Stimulated activated naive CD8-positive, alpha-beta T cell treated with anti-CD3 and anti-CD28 coated beads, Interleukin-15, Interleukin-2, amounts not matched to agents 100 U/mL and 50 U/mL, for 24 hours (primary cell): ENCODE measurements around the gene LPAR5.

Source experiments
- ATAC-seq: fragments of 150-1000 bp; cut with Tn5 transposase; one replicate; pipeline ENCODE4 v1.10.0; 2021
- DNase-seq: peaks from one replicate; pipeline ENCODE4 v3.0.0; 2021

LPAR5 gene

GRCh38 chr12:6638305-6638704, 2.5 kb upstream of the LPAR5 start:
- DNase-seq = no peak
- no peak for ATAC-seq

GRCh38 chr12:6635375-6635855, 344 bp downstream of the LPAR5 start:
- ATAC-seq (peak; percentile 91), DNase-seq (peak; percentile 78)

DNA sequence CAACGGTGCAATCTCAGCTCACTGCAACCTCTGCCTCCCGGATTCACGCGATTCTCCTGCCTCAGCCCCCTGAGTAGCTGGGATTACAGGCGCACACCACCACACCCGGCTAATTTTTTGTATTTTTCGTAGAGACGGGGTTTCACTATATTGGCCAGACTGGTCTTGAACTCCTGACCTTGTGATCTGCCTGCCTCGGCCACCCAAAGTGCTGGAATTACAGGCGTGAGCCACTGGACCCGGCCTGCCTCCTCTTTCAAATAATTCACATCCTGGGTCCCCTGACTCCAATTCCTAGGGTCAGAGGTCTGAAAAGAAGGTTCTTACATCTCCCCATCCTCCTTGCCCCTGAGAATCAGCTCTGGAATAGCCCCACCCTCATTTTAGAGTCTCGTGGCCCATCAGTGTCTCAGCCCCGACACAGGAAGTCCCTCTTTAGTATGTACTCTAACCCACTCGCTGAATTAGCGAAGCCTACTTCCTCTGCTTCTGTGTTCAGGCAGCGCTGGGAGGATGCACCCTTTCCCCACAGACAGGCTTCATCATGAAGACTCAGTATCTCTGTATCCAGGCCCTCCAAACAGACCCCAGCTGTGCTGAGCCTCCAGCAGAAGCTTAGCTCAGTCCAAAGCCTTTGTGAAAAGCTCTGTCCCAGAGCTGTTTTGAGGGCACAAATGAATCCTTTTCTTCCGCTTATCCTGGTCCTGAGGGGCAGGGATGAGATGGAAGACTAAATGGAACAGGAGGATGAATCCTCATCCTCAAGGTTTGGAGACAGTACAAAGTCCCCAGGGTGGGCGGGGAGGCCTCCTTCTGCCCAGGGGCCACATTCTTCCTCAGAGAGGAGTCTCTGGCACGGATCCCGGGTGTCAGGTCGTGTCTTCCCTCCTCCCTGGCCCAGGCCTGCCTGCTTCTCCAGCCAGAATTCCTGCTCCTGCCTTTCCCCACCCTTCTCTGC, 3.5 kb downstream of the LPAR5 start:
- ATAC-seq (peak; percentile 33), DNase-seq (peak; percentile 60)

- ATAC-seq = peak; percentile 8
- peak; percentile 42 for DNase-seq
Measured at GRCh38 chr12:6631549-6631961, 4.2 kb downstream of the LPAR5 start.

- ATAC-seq = no peak
- no peak for DNase-seq
Measured at GRCh38 chr12:6630736-6631135, 5.0 kb downstream of the LPAR5 start.

- ATAC-seq = peak; percentile 41
- DNase-seq = no peak
Measured at GRCh38 chr12:6627616-6628015, 8.1 kb downstream of the LPAR5 start.

- ATAC-seq = no peak
- DNase-seq = no peak
Measured at GRCh38 chr12:6626654-6627283, 9.0 kb downstream of the LPAR5 start.

DNA sequence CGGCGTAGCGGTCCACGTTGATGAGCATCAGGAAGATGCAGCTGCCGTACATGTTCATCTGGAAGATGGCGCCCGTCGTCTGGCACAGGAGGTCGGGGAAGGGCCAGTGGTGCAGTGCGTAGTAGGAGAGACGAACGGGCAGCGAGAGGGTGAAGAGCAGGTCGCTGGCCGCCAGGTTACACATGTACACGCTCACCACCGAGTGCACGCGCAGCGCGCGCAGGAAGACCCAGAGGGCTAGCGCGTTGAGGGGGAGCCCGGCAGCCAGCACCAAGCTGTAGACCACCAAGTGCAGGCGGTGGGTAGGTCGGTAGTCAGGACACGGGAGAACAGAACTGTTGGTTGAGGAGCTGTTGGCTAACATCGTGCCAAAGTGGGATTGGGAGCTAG, 14.9 kb downstream of the LPAR5 start:
- DNase-seq = no peak
- ATAC-seq = no peak

DNA sequence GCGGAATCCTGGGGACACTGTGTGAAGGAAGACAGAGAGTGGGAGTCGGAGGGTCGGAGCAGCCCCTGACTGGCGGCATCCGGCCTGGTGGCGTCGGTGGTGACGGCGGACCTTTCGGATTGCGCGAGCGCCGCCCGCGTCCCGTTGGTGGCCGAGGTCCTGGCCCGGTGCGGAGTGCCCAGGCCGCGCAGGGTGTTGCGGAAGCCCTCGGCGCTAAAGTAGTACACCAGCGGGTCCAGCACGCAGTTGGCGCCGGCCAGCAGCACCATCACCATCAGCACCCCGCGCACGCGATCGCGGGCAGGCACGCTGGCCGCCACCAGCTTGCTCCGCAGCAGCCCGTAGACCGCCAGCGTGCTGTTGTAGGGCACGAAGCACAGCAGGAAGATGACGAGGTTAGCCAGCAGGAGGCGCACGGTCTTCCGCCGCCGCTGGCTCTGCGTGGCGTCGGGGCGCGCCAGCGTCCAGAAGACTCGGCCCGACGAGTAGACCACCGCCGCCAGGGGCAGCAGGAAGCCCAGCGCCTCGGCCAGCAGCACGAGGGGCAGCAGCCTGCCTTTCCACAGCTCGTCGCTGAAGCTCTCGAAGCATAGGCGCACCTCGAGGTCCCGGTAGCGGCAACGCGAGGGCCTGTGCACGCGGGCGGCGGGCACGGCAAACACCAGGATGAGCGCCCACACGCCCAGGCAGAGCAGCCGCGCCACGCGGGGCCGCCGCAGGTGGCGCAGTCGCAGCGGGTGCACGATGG, 15.4 kb downstream of the LPAR5 start:
- DNase-seq (peak; percentile 70), ATAC-seq (peak; percentile 69)

GRCh38 chr12:6618483-6619225, 17.1 kb downstream of the LPAR5 start:
- ATAC-seq (no peak), DNase-seq (no peak)

DNA sequence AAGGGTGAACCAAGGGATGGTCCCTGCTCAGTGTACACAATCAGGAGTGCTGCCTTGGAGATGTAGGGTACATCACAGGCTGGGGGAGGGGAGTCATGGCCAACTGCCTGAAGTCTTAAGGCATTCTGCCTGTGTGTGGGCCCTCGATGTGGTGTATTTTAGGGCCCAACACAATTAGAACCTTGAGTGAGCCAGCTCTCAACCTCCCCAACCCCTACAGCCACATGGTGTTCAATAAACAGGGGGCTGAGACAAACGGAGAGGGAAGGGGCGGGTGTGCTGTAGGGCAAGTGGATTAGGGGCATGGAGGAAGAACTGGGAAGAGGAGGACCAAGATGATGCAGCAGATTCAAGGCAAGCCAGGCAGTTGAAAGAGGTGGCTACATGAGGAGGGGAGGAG, 20.0 kb downstream of the LPAR5 start:
- DNase-seq = no peak
- no peak for ATAC-seq

GRCh38 chr12:6614513-6615172, 21.1 kb downstream of the LPAR5 start:
- ATAC-seq (no peak), DNase-seq (no peak)

- ATAC-seq = peak; percentile 57
- DNase-seq = peak; percentile 41
Measured at GRCh38 chr12:6613776-6614512, 21.8 kb downstream of the LPAR5 start.

GRCh38 chr12:6613015-6613775, 22.6 kb downstream of the LPAR5 start:
- DNase-seq = peak; percentile 30
- no peak for ATAC-seq

DNA sequence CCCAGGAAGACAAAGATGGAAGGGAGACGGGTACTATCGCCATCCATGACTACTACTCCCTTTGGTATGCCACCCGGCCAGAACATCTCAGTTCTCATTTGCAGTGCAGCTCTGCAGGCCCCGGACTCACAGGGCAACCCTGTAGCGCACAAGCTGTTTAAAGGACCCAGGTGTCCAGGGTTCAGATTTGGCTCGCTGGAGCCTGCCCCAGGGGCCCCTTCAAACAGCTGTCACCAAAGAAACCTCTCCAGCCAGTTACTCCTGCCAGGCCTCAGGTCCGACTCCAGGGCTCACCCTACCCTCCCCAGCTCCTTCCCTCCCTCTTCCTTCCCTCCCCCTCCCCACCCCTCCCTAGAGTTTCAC, 23.1 kb downstream of the LPAR5 start:
- no peak for DNase-seq
- ATAC-seq = no peak

DNA sequence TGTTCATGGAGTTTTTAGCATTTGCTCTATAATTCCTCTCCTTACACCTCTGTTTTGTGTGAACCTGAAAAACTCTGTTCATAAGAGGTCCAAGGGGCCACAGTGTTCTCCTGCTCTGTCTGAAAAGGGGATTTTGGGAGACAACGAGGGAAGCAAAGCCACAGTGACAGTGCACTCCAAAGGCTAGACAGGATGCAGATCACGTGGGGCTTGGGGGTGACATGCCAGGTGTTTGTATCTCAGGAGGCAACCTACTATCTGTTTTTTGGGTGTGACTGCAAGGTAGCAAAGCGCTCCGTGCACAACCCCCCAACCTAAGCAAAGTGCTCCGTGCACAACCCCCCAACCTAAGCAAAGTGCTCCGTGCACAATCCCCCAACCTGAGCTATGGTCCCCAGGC, 23.5 kb downstream of the LPAR5 start:
- no peak for DNase-seq
- ATAC-seq = no peak

GRCh38 chr12:6608592-6609281, 27.0 kb downstream of the LPAR5 start:
- ATAC-seq (no peak), DNase-seq (peak; percentile 37)

DNA sequence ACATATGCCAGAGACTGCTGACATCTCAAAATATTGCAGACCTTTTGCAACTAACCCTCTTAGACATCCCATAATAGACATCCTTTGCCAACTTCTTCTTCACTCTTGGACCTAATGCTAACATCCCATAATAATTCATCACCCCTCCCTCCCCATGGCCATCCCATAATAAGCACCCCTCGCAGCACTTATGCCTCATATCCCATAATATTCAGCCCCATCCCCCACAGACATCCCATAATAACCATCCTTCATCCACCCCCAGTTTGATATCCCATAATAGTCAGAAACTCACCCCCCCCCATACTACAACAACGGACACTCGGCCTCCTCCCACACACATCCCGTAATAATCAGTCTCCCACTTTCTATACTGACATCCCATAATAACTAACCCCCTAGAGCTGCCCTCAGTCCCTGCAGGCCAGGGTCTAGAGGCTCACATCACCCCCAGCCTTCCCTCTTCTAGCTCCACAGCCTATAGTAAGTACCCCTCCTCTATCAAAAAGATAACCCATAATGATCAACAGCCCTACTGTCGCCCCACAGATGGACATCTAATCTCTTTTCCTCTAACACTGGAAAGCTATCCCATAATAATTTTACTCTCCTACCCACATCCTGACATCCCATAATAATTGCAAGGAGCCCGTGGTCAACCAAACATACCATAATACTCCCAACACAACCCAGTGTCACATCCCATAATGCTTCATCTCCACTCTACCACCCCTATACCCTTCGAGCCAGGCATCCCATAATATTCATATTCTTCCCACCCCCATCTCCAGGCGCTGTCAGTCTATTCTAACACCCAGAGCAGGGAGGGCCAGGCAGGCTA, 27.8 kb downstream of the LPAR5 start:
- ATAC-seq (peak; percentile 51), DNase-seq (peak; percentile 69)
